Ishikawa (cell line): ENCODE measurements around the gene VEPH1.

ENCODE experiments used
- CEBPB ChIP-seq: IDR thresholded peaks from 2 replicates; pipeline ENCODE4 v1.6.1; 2012
- CREB1 ChIP-seq: IDR thresholded peaks from 2 replicates; pipeline ENCODE4 v1.6.1; 2012; ENCODE audit warnings: low read depth
- EGR1 ChIP-seq: IDR thresholded peaks from 2 replicates; pipeline ENCODE4 v1.6.1; 2012
- EP300 ChIP-seq: IDR thresholded peaks from 2 replicates; pipeline ENCODE4 v1.6.1; 2012; ENCODE audit warnings: borderline replicate concordance
- FOXM1 ChIP-seq: IDR thresholded peaks from 2 replicates; pipeline ENCODE4 v1.6.1; 2012; ENCODE audit warnings: low read depth, borderline replicate concordance
- MAX ChIP-seq: IDR thresholded peaks from 2 replicates; pipeline ENCODE4 v1.6.1; 2012
- NFIC ChIP-seq: IDR thresholded peaks from 2 replicates; pipeline ENCODE4 v1.6.1; 2012
- RAD21 ChIP-seq: IDR thresholded peaks from 2 replicates; pipeline ENCODE4 v1.6.1; 2012; ENCODE audit warnings: low read depth
- TAF1 ChIP-seq: IDR thresholded peaks from 2 replicates; pipeline ENCODE4 v1.6.1; 2012; ENCODE audit warnings: low read depth, mild to moderate bottlenecking
- TCF12 ChIP-seq: IDR thresholded peaks from 2 replicates; pipeline ENCODE4 v1.6.1; 2012; ENCODE audit warnings: low read depth
- TEAD4 ChIP-seq: IDR thresholded peaks from 2 replicates; pipeline ENCODE4 v1.6.1; 2012
- YY1 ChIP-seq: IDR thresholded peaks from 2 replicates; pipeline ENCODE4 v1.6.1; 2012; ENCODE audit warnings: low read depth
- ZBTB7A ChIP-seq: IDR thresholded peaks from 2 replicates; pipeline ENCODE4 v1.6.1; 2012; ENCODE audit warnings: low read depth
- TF ChIP-seq, protein P1 (sequence below): IDR thresholded peaks from 2 replicates; pipeline ENCODE4 v1.6.1; 2012
- TF ChIP-seq, protein P2 (sequence below): IDR thresholded peaks from 2 replicates; pipeline ENCODE4 v1.6.1; 2012; ENCODE audit warnings: low read depth, mild to moderate bottlenecking

VEPH1 gene

DNA sequence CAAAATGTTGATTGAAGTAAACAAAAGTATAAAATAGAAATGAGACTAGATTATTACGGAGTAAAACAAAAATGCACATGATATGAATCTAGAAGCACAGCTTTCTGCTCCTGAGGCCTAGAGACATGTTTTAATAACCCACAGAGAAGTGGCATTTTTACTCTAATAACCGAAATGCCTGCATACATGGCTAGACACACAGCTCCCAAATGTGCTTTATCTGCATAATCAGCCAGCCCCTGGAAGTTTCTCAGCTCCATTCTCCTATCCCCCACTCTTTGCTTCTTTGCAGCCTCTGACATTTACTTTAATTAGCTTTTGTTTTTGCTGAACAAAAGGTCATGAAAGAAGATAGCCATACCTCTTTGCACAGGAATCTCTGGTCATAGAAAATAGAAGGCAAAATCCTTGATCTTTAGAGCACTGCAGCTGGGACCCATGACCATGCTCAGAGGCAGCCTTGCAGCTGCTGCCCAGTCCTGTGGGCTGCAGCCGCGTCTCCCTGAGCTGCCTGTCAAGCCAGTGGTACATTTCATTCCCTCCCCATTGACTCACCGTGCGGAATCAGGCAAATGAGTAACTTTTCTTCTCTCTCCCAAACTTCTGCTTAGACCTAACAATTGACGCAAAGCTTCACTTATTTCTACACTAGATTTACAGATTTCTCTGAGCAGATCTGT lies at the start of gene VEPH1:
Gene VEPH1, minus strand, starts transcription at position 501 of the 680 bp plus-strand sequence. CDS start 8,067 bp downstream, outside the sequence.
- TF ChIP-seq, protein P1, sequence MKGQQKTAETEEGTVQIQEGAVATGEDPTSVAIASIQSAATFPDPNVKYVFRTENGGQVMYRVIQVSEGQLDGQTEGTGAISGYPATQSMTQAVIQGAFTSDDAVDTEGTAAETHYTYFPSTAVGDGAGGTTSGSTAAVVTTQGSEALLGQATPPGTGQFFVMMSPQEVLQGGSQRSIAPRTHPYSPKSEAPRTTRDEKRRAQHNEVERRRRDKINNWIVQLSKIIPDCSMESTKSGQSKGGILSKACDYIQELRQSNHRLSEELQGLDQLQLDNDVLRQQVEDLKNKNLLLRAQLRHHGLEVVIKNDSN: no peak
- TF ChIP-seq CREB1: no peak

- TF ChIP-seq, protein P2, sequence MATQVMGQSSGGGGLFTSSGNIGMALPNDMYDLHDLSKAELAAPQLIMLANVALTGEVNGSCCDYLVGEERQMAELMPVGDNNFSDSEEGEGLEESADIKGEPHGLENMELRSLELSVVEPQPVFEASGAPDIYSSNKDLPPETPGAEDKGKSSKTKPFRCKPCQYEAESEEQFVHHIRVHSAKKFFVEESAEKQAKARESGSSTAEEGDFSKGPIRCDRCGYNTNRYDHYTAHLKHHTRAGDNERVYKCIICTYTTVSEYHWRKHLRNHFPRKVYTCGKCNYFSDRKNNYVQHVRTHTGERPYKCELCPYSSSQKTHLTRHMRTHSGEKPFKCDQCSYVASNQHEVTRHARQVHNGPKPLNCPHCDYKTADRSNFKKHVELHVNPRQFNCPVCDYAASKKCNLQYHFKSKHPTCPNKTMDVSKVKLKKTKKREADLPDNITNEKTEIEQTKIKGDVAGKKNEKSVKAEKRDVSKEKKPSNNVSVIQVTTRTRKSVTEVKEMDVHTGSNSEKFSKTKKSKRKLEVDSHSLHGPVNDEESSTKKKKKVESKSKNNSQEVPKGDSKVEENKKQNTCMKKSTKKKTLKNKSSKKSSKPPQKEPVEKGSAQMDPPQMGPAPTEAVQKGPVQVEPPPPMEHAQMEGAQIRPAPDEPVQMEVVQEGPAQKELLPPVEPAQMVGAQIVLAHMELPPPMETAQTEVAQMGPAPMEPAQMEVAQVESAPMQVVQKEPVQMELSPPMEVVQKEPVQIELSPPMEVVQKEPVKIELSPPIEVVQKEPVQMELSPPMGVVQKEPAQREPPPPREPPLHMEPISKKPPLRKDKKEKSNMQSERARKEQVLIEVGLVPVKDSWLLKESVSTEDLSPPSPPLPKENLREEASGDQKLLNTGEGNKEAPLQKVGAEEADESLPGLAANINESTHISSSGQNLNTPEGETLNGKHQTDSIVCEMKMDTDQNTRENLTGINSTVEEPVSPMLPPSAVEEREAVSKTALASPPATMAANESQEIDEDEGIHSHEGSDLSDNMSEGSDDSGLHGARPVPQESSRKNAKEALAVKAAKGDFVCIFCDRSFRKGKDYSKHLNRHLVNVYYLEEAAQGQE: no peak
- TF ChIP-seq TAF1 (no peak), ZBTB7A (no peak), CREB1 (no peak), MAX (no peak)
- TF ChIP-seq, protein P1: no peak
Observed at GRCh38 chr3:157551961-157552360, 48.7 kb upstream of the VEPH1 start.

GRCh38 chr3:157549498-157549897 lies 46.3 kb upstream of the VEPH1 start:
- no peak for TF ChIP-seq TAF1
- TF ChIP-seq MAX: no peak
- TF ChIP-seq, protein P1: no peak
- TF ChIP-seq RAD21: no peak

DNA sequence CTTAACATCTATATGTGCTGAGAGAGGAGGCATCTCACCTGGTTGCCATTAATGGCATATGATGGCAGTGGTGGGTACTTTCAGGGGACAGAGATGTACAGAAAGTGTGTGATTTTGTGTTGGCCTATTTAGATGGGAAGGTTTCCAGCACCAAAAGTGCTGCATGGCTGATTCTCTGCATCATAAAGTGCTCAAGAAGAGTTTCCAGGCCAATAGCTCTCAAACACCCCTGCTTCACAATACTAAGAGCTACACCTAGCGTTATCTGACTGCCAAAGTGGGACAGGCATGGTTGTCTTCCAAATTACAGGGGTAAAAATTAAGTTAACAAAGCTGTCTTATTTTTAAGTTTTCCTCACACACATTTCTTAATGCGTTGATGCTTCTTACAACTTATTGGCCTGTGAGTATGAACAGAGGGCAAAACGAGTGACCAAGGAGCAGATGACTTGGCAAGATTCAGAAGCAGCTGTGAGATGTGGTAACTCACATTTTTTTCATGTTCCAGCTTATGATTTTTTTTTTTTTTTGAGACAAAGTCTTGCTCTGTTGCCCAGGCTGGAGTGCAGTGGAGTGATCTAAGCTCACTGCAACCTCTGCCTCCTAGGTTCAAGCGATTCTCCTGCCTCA lies 41.4 kb upstream of the VEPH1 start:
- no peak for TF ChIP-seq NFIC
- TF ChIP-seq ZBTB7A: no peak
- no peak for TF ChIP-seq TCF12
- no peak for TF ChIP-seq EP300
- TF ChIP-seq RAD21: no peak
- TF ChIP-seq MAX: no peak
- TF ChIP-seq, protein P1: no peak
- TF ChIP-seq EGR1: no peak
- TF ChIP-seq YY1: no peak
- TF ChIP-seq, protein P2: no peak
- TF ChIP-seq CEBPB: no peak
- no peak for TF ChIP-seq FOXM1
- TF ChIP-seq TEAD4: no peak
- no peak for TF ChIP-seq TAF1
- no peak for TF ChIP-seq CREB1

- TF ChIP-seq, protein P1: no peak
- TF ChIP-seq FOXM1 (no peak), TCF12 (no peak), TEAD4 (no peak), EGR1 (no peak), MAX (no peak), CEBPB (no peak), ZBTB7A (no peak), NFIC (no peak), YY1 (no peak), EP300 (no peak)
- TF ChIP-seq, protein P2: no peak
Observed at GRCh38 chr3:157543501-157544035, 40.4 kb upstream of the VEPH1 start.
